ENCODE results near the gene TMPRSS4. TPM values are rescaled to one million over a fixed set of nuclear protein-coding genes. Genes with fewer than 3 reads are reported as not detected.

The TMPRSS4 gene
- total and polyA plus RNA-seq, 2 of the 13 experiments (the other 11 are each of a cell fraction or from before 2014, with no cell fraction given): 0.32 TPM; not detected in 1

- TF ChIP-seq ZBTB42 (CRISPR knock-in tag; IDR thresholded peaks at IDR 0.05) (no peak), HNRNPL (IDR thresholded peaks at IDR 0.05; ENCODE audit: low read depth, low read length) (peak; percentile 75; the same call in 1 of the 2 replicates), ZNF414 (CRISPR knock-in tag; IDR thresholded peaks at IDR 0.05) (no peak), YEATS2 (CRISPR knock-in tag; IDR thresholded peaks at IDR 0.05; ENCODE audit: borderline replicate concordance) (no peak), ZNF446 (CRISPR knock-in tag; IDR thresholded peaks at IDR 0.05) (no peak), ARID3A (IDR thresholded peaks at IDR 0.05; ENCODE audit: low read depth, low read length) (no peak), TCF7L2 (IDR thresholded peaks at IDR 0.05; ENCODE audit: low read depth, low read length) (no peak)
- CTCF ChIA-PET (ENCODE audit: low intra/inter-chr PET ratio, low total read pairs): no interaction called here
- H3K79me2 ChIP-seq (ENCODE audit: insufficient read depth, low read length): no peaks in the 10 kb centered on the region
- WGBS (ENCODE audit: low lambda C conversion rate): 4% methylated on average over 5 of the region's 10 CpGs
- no peaks in the 10 kb centered on the region for H3K36me3 ChIP-seq (replicated peaks in 1 of 2; ENCODE audit: control insufficient read depth in 1 of 2, insufficient read depth in 2 of 2, low read length in 2 of 2)
- intact Hi-C loops (cut with micrococcal nuclease; ENCODE audit: unreplicated experiment) (no loop called here), in situ Hi-C loops (cut with HindIII; ENCODE audit: extremely low pct_ligation_motif_present, low pct_unique_long_range_greater_than_20kb) (no loop called here)
- no peak overlapping the region for H2AFZ ChIP-seq (ENCODE audit: low read length)
- no peak overlapping the region for H3K9ac ChIP-seq (ENCODE audit: insufficient read depth, low read depth, low read length)
- POLR2A ChIA-PET: no interaction called here
- DNase-seq (ENCODE audit: low spot score): no peak
- H3K4me1 ChIP-seq (ENCODE audit: insufficient read depth, low read length): peaks cover 60% of the 10 kb centered on the region
- no peak overlapping the region for H3K27ac ChIP-seq (ENCODE audit: extremely low read length, insufficient read depth, low read length)
- no TSS peak for BruUV-seq (replicated peaks)
- no peaks in the 10 kb centered on the region for H4K20me1 ChIP-seq (ENCODE audit: insufficient read depth, low read length)
- H3K4me2 ChIP-seq (ENCODE audit: low read depth, low read length): no peak overlapping the region; the same call in 1 of the 2 replicates
- peaks cover 0 to 48% of the 10 kb centered on the region in 2 experiments; a peak in 4 of 5 replicates for H3K27me3 ChIP-seq (ENCODE audit: control insufficient read depth in 1 of 2, insufficient read depth in 2 of 2, low read length in 2 of 2)
- no peak for FAIRE-seq
- H3K9me3 ChIP-seq (ENCODE audit: low read length): no peaks in the 10 kb centered on the region
- ATAC-seq: no peak
- no peak overlapping the region for H3K4me3 ChIP-seq (replicated peaks in 1 of 3; ENCODE audit: insufficient read depth in 1 of 3, low read depth in 2 of 3, low read length in 3 of 3)
Measured at GRCh38 chr11:118079491-118079890, 2.6 kb downstream of the TMPRSS4 start.

Data from HepG2 (cell line).